H9 (cell line): ENCODE measurements around the gene FBLN2. TPM values are rescaled to one million over a fixed set of nuclear protein-coding genes. Genes with fewer than 3 reads are reported as not detected.

Source experiments
- DNase-seq: peaks from one replicate; pipeline ENCODE4 v3.0.0-alpha.2; 2017
- H2AFZ ChIP-seq: one replicate; pipeline ENCODE4 v1.6.1; 2013; ENCODE audit warnings: mild to moderate bottlenecking, low read length, control low read depth, moderate library complexity
- H2AK5ac ChIP-seq: 2 replicates; pipeline ENCODE4 v1.6.1; 2013; ENCODE audit warnings: low read length, control low read depth, mixed read lengths; ENCODE audit not compliant: insufficient read length
- H2BK120ac ChIP-seq: one replicate; pipeline ENCODE4 v1.6.1; 2013; ENCODE audit warnings: low read depth, mild to moderate bottlenecking, low read length, control low read depth, inconsistent platforms; ENCODE audit not compliant: poor library complexity, severe bottlenecking
- H2BK12ac ChIP-seq: 2 replicates; pipeline ENCODE4 v1.6.1; 2013; ENCODE audit warnings: low read length, control low read depth, mixed read lengths, low read depth; ENCODE audit not compliant: insufficient read length
- H2BK15ac ChIP-seq: 2 replicates; pipeline ENCODE4 v1.6.1; 2013; ENCODE audit warnings: low read depth, low read length, control low read depth
- H2BK20ac ChIP-seq: one replicate; pipeline ENCODE4 v1.6.1; 2013; ENCODE audit warnings: low read depth, mild to moderate bottlenecking, low read length, control low read depth, inconsistent platforms; ENCODE audit not compliant: poor library complexity, severe bottlenecking
- H2BK5ac ChIP-seq: 2 replicates; pipeline ENCODE4 v1.6.1; 2013; ENCODE audit warnings: low read length, control low read depth, mixed read lengths; ENCODE audit not compliant: insufficient read length
- H3K14ac ChIP-seq: 2 replicates; pipeline ENCODE4 v1.6.1; 2013; ENCODE audit warnings: low read length, control low read depth; ENCODE audit not compliant: insufficient read depth
- H3K18ac ChIP-seq: 2 replicates; pipeline ENCODE4 v1.6.1; 2013; ENCODE audit warnings: low read depth, mild to moderate bottlenecking, mixed read lengths, low read length, control low read depth; ENCODE audit not compliant: insufficient read length
- H3K23ac ChIP-seq: 2 replicates; pipeline ENCODE4 v1.6.1; 2013; ENCODE audit warnings: low read length, control low read depth, mixed read lengths, low read depth; ENCODE audit not compliant: insufficient read length
- H3K23me2 ChIP-seq: 2 replicates; pipeline ENCODE4 v1.6.1; 2013; ENCODE audit warnings: low read depth, mild to moderate bottlenecking, mixed read lengths, low read length, control low read depth; ENCODE audit not compliant: insufficient read length, poor library complexity, severe bottlenecking
- H3K27ac ChIP-seq: 2 replicates; pipeline ENCODE4 v1.5.1; 2013; ENCODE audit warnings: low read length, control low read depth, mixed read lengths, low read depth; ENCODE audit not compliant: insufficient read length
- H3K27me3 ChIP-seq: 2 replicates; pipeline ENCODE4 v1.6.1; 2013; ENCODE audit warnings: low read length, control low read depth, inconsistent platforms; ENCODE audit not compliant: insufficient read depth
- H3K4ac ChIP-seq: 2 replicates; pipeline ENCODE4 v1.6.1; 2013; ENCODE audit warnings: low read depth, mild to moderate bottlenecking, control low read depth, inconsistent platforms, low read length, moderate library complexity
- H3K4me1 ChIP-seq: 2 replicates; pipeline ENCODE4 v1.6.1; 2013; ENCODE audit warnings: low read length, control low read depth, inconsistent platforms; ENCODE audit not compliant: insufficient read depth
- H3K4me2 ChIP-seq: 2 replicates; pipeline ENCODE4 v1.6.1; 2013; ENCODE audit warnings: low read length, control low read depth, mixed read lengths; ENCODE audit not compliant: insufficient read length, insufficient read depth
- H3K56ac ChIP-seq: 2 replicates; pipeline ENCODE4 v1.6.1; 2013; ENCODE audit warnings: low read depth, mild to moderate bottlenecking, mixed read lengths, low read length, control low read depth; ENCODE audit not compliant: insufficient read length
- H3K79me1 ChIP-seq: 2 replicates; pipeline ENCODE4 v1.6.1; 2013; ENCODE audit warnings: low read depth, mild to moderate bottlenecking, moderate library complexity, low read length, control low read depth, inconsistent platforms; ENCODE audit not compliant: insufficient read depth, poor library complexity, severe bottlenecking
- H3K79me2 ChIP-seq: 2 replicates; pipeline ENCODE4 v1.6.1; 2013; ENCODE audit warnings: low read length, control low read depth, inconsistent platforms; ENCODE audit not compliant: insufficient read depth
- H3K9ac ChIP-seq: 2 replicates; pipeline ENCODE4 v1.6.1; 2013; ENCODE audit warnings: low read length, control low read depth, mixed read lengths; ENCODE audit not compliant: insufficient read length; ENCODE audit errors: extremely low read depth
- H3K9me3 ChIP-seq: one replicate; pipeline ENCODE4 v1.6.1; 2013; ENCODE audit warnings: low read depth, low read length, inconsistent platforms; ENCODE audit not compliant: control insufficient read depth
- H3T11ph ChIP-seq: one replicate; pipeline ENCODE4 v1.6.1; 2013; ENCODE audit warnings: mild to moderate bottlenecking, low read length, control low read depth, inconsistent platforms
- H4K20me1 ChIP-seq: one replicate; pipeline ENCODE4 v1.6.1; 2013; ENCODE audit not compliant: control insufficient read depth, insufficient read length, insufficient read depth
- H4K5ac ChIP-seq: 2 replicates; pipeline ENCODE4 v1.6.1; 2013; ENCODE audit warnings: low read depth, mild to moderate bottlenecking, mixed read lengths, low read length, control low read depth; ENCODE audit not compliant: insufficient read length
- H4K8ac ChIP-seq: replicated peaks from 2 replicates; pipeline ENCODE4 v1.6.1; 2013; ENCODE audit warnings: low read length, control low read depth, mixed read lengths, low read depth; ENCODE audit not compliant: insufficient read length
- H4K91ac ChIP-seq: 2 replicates; pipeline ENCODE4 v1.6.1; 2013; ENCODE audit warnings: low read depth, mild to moderate bottlenecking, moderate library complexity, mixed read lengths, low read length, control low read depth; ENCODE audit not compliant: insufficient read length
- H3K27ac Mint-ChIP-seq, 3 experiments: 2 replicates in 2 of 3; 3 replicates in 1 of 3; pipeline ENCODE4 v1.8.0; 2020 to 2021; ENCODE audit warnings: mixed read lengths in 3 of 3, mild to moderate bottlenecking in 1 of 3, moderate library complexity in 1 of 3
- H3K27me3 Mint-ChIP-seq: 2 replicates; pipeline ENCODE4 v1.8.0; 2021; ENCODE audit warnings: low read depth, mild to moderate bottlenecking, moderate library complexity, mixed read lengths
- H3K36me3 Mint-ChIP-seq, 3 experiments: 2 replicates in 2 of 3; 3 replicates in 1 of 3; pipeline ENCODE4 v1.8.0; 2020 to 2021; ENCODE audit warnings: low read depth in 3 of 3, mixed read lengths in 3 of 3; ENCODE audit not compliant: insufficient read depth in 1 of 3
- H3K4me1 Mint-ChIP-seq, 2 experiments: 2 replicates each; pipeline ENCODE4 v1.8.0; 2020; ENCODE audit warnings: mixed read lengths in 2 of 2
- H3K4me3 Mint-ChIP-seq, 2 experiments: 2 replicates in 1 of 2; 3 replicates in 1 of 2; pipeline ENCODE4 v1.8.0; 2020 to 2021; ENCODE audit warnings: mild to moderate bottlenecking in 2 of 2, mixed read lengths in 2 of 2, moderate library complexity in 1 of 2
- H3K9me3 Mint-ChIP-seq, 2 experiments: 2 replicates in 1 of 2; 3 replicates in 1 of 2; pipeline ENCODE4 v1.8.0; 2020; ENCODE audit warnings: mild to moderate bottlenecking in 2 of 2, mixed read lengths in 2 of 2, moderate library complexity in 1 of 2
- WGBS: extraction: QIAGEN DNeasy Blood & Tissue Kit; methylation state at CpG from one replicate; pipeline ENCODE4 v1.1.7; 2013; ENCODE audit warnings: missing lambda C conversion rate, low lambda C conversion rate, mixed read lengths; ENCODE audit not compliant: insufficient read length; ENCODE audit errors: extremely low coverage; 5-methylcytosine and 5-hydroxymethylcytosine counted together
- total RNA-seq: library from RNA; stranded (reverse); gene quantifications from 2 replicates; pipeline ENCODE4 v1.2.1, GENCODE V29; 2021
- TF ChIP-seq, protein P1 (sequence below): fragments of 200-600 bp; sonication (generic); conservative IDR thresholded peaks from 3 replicates; pipeline ENCODE4 v1.8.0; 2021; ENCODE audit warnings: antibody characterized with exemption, mild to moderate bottlenecking

Gene FBLN2
- total RNA-seq, 1 experiment from 2014 or later: 11.8 TPM

DNA sequence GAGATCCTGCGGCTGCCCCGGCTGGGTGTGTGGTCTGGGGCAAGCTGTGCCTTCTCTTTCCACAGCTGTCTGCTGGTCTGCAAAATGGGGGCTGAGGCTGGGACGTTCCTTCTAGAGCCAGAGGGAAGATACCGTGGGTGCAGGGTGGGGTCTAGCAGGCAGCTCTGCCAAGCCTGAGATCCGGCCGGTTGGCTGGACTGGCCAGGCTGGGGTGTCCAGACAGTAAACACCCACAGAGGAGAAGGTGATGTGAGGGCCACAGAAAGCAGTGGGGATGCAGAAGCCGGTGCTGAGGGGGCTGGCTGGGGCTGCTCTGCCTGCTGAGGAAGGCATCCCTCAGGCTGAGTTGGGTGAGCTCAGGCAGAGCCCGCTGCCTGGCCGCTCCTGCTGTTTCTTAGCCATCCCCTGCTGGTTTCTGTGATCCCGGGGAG lies 46.1 kb downstream of the FBLN2 start:
- TF ChIP-seq, protein P1, sequence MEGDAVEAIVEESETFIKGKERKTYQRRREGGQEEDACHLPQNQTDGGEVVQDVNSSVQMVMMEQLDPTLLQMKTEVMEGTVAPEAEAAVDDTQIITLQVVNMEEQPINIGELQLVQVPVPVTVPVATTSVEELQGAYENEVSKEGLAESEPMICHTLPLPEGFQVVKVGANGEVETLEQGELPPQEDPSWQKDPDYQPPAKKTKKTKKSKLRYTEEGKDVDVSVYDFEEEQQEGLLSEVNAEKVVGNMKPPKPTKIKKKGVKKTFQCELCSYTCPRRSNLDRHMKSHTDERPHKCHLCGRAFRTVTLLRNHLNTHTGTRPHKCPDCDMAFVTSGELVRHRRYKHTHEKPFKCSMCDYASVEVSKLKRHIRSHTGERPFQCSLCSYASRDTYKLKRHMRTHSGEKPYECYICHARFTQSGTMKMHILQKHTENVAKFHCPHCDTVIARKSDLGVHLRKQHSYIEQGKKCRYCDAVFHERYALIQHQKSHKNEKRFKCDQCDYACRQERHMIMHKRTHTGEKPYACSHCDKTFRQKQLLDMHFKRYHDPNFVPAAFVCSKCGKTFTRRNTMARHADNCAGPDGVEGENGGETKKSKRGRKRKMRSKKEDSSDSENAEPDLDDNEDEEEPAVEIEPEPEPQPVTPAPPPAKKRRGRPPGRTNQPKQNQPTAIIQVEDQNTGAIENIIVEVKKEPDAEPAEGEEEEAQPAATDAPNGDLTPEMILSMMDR: no peak
- H4K91ac ChIP-seq: no peak overlapping the region
- H3K27ac Mint-ChIP-seq: peak overlapping the region in 1 of 3 experiments; percentile 60; a peak in 1 of 7 replicates
- H2BK20ac ChIP-seq: no peak overlapping the region
- H3K79me1 ChIP-seq: no peaks in the 10 kb centered on the region
- WGBS: no CpG with 5 or more reads among the region's 10 CpGs
- H2BK5ac ChIP-seq: no peak overlapping the region
- H3K56ac ChIP-seq: no peak overlapping the region
- peak overlapping the region; percentile 43; the same call in 1 of the 2 replicates for H3K14ac ChIP-seq
- H4K8ac ChIP-seq: no peak overlapping the region
- H3K27me3 ChIP-seq: no peaks in the 10 kb centered on the region
- peaks cover 3% of the 10 kb centered on the region for H3K27me3 Mint-ChIP-seq
- no peaks in the 10 kb centered on the region for H3K9me3 ChIP-seq
- no peak overlapping the region for H3K27ac ChIP-seq
- no peak overlapping the region for H3K4me3 Mint-ChIP-seq
- H4K20me1 ChIP-seq: no peaks in the 10 kb centered on the region
- no peak overlapping the region for H2BK120ac ChIP-seq
- H2AFZ ChIP-seq: no peak overlapping the region
- no peak overlapping the region for H4K5ac ChIP-seq
- H3T11ph ChIP-seq: no peak overlapping the region
- no peak for DNase-seq
- H3K23me2 ChIP-seq: no peaks in the 10 kb centered on the region
- H3K36me3 Mint-ChIP-seq: no peaks in the 10 kb centered on the region
- H3K4ac ChIP-seq: no peak overlapping the region
- no peaks in the 10 kb centered on the region for H3K9me3 Mint-ChIP-seq
- H3K18ac ChIP-seq: no peak overlapping the region
- no peak overlapping the region for H3K23ac ChIP-seq
- H3K4me1 ChIP-seq: no peaks in the 10 kb centered on the region
- no peaks in the 10 kb centered on the region for H3K79me2 ChIP-seq
- H3K4me2 ChIP-seq: no peak overlapping the region
- H2BK15ac ChIP-seq: no peak overlapping the region
- H3K9ac ChIP-seq: no peak overlapping the region
- no peak overlapping the region for H2AK5ac ChIP-seq
- no peak overlapping the region for H2BK12ac ChIP-seq
- H3K4me1 Mint-ChIP-seq: peaks cover 24 to 36% of the 10 kb centered on the region in 2 experiments
